ENCODE results near the gene MAFG.

MAFG gene

GRCh38 chr17:81939881-81940385, 12.4 kb upstream of the MAFG start:
- DNase-seq (ENCODE audit: low spot score): peak; percentile 52

GRCh38 chr17:81939218-81939617, 11.7 kb upstream of the MAFG start:
- DNase-seq (ENCODE audit: low spot score): no peak

DNA sequence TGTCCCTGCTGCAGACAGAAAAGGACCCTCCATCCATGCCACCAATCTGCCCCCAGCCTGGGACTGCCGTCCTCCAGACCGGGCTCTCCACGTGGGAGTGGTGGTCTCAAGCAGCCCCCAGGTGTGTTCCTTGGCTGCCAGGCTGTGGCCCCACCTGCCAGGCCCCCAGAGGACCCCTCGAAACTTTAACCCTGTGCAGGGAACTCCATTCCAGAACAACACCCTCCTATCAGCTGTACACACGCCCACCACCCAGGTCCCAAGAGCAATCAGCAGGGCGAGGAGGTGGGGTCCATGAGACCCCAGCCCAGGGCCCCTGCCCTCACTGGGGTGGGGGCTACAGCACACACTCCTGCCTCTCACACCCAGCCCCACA, 8.2 kb upstream of the MAFG start:
- no peak for DNase-seq (ENCODE audit: low spot score)

GRCh38 chr17:81934850-81935708, 7.5 kb upstream of the MAFG start:
- no peak for DNase-seq (ENCODE audit: low spot score)

GRCh38 chr17:81934098-81934757, 6.7 kb upstream of the MAFG start:
- DNase-seq (ENCODE audit: low spot score): no peak

- no peak for DNase-seq (ENCODE audit: low spot score)
These were observed 5.7 kb upstream of the MAFG start for GRCh38 chr17:81933178-81933699.

- DNase-seq (ENCODE audit: low spot score): no peak
These were observed 4.9 kb upstream of the MAFG start for GRCh38 chr17:81932333-81932983.

GRCh38 chr17:81931557-81932332, 4.2 kb upstream of the MAFG start:
- no peak for DNase-seq (ENCODE audit: low spot score)

DNA sequence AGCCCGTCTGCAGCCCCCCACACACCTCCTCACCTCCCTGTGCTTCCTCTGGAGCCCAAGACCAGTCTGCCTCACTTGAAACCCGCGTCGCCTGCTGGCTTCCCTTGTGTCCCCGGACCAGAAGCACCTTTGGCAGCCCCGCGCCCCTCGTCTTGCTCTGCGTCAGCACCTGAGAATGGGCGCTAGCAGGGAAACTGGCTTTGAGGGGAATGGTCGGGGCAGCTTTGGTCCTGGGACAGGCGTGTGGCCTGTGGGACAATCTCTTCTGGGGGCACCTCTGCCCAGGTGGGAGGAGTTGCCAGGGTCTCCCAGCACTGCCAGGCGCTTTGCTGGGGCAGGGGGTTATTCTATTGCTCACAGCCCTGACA, 3.6 kb upstream of the MAFG start:
- DNase-seq (ENCODE audit: low spot score): no peak

GRCh38 chr17:81930142-81931125, 2.9 kb upstream of the MAFG start:
- DNase-seq (ENCODE audit: low spot score): no peak

GRCh38 chr17:81929253-81930141, 2.0 kb upstream of the MAFG start:
- DNase-seq (ENCODE audit: low spot score): no peak

GRCh38 chr17:81928544-81929252, 1.2 kb upstream of the MAFG start:
- no peak for DNase-seq (ENCODE audit: low spot score)

DNA sequence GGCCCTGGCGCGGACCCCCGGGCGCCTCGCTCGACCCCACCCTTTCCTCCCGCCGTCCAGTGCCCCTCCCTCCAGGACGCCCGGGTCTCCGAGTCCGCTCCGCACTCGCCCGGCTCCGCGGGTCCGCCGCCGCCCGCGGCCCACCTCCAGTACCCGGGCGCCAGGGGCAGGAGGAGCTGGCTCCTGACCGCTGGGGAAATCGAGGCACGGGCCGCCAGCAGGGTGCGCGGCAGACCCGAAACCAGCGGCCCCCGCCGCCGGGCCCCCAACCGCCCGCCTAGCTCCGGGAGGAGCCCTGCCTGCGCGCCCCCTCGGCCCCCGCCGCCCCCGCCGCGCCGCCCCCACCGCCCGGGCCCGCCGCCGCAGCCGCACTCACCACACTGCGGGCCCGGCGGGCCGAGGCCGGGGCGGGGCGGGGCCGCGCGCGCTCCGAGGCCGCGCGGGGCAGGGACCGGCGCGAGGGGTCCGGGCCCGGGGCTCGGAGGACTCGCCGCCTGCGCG, 333 bp downstream of the MAFG start:
- no peak for DNase-seq (ENCODE audit: low spot score)

GRCh38 chr17:81926451-81927151, 934 bp downstream of the MAFG start:
- peak; percentile 53 for DNase-seq (ENCODE audit: low spot score)

GRCh38 chr17:81925860-81926450, 1.6 kb downstream of the MAFG start:
- no peak for DNase-seq (ENCODE audit: low spot score)

- no peak for DNase-seq (ENCODE audit: low spot score)
These were observed 2.7 kb downstream of the MAFG start for GRCh38 chr17:81924557-81925532.

All from putamen (tissue), 1 donor.